ENCODE measurements around the gene CREB1.
"Not testable (repeated sequence)": the region's sequence is repeated elsewhere in the genome, so short reads cannot be mapped to it uniquely, and the experiment has no call there.

Gene CREB1

DNA sequence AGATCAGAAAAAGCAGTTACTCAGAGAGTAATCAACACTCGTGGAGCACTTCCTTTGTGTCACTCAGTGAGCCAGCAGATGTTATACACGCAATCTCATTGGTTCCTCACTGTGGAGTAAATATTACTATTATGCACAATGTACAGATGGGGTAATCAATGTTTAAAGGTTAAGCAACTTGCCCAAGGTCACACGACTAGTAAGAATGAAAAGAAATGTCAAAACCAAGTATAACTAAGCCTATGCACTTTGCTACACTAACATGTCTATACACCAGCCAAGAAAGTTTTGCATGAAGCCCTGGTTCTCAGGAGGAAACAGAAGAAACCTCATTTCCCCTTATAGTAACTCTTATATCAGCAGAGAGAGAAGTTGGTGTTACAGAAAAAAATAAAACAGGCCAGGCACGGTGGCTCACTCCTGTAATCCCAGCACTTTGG is 90.0 kb downstream of the CREB1 start:
- peak; percentile 23 for DNase-seq

DNA sequence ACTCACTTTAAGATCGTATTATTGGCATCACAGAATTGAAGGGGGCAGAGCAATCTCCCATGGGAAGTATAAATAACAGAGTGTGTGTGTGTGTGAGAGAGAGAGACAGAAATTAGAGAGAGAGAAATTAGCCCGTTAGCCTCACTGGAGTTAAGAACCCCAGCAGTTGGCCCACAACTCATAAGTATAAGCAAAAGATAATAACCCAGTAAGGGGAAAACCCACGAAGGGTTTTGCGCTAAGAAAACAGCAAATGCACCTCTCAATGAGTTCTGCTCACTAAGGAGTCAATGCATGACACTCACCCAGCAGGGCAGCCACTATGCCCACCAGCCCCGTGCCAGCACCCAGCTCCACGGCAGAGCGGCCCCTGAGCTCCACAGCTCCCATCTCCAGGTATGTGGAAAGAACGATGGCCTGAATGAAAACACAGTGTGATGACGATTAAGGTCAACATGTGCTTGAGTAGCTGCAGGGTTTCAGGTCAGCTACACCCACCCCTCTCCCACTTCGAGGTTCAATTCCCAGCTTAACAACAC is 91.8 kb downstream of the CREB1 start:
- no peak for DNase-seq

- peak; percentile 70 for DNase-seq
Measured at GRCh38 chr2:207624185-207625013, 94.6 kb downstream of the CREB1 start.

DNA sequence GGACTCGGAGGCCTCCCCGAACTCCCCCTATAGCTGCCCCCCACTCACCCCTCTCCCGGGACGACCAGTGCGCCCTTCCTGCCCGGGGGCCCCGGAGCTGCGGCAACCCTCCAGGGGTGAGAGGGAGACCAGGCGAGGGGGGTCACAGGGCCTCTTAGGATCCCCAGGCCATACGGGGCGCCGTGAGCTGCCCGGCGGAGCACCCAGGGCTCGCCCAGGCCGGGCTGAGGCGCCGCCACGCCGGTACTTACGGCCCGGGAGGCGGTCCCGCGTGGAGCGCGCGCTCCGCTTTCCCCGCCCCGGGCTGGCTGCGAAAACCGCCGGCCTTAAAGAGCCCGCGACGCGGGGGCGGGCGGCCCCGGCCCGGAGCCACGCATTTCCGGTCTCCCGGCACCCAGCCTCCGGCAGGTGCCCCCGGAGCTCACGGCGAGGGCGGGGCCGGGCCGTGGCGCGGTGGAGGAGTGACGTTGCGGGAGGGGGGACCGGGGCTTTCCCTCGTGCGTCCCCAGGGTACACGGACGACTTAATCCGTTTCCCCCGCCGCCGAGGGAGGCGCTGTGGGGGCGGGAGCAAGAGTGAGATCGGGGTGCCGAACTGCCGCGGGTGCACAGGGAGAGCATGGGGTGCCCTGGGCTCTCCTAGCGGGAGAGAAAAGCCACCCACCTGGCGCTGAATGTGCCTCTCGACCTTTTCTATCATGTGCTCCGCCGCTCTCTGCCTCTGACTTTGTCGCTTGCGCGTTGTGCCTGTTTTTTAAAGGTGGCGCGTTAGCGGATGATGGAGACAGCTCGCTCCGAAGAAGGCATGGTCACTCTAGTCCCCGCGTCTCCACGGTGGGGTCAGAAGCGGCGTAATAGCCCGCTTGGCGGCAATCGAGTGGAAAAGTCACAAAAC is 95.5 kb downstream of the CREB1 start, which contains the start of gene METTL21A:
Gene METTL21A, minus strand, starts transcription at position 381 of the 894 bp plus-strand sequence. CDS start 1,019 bp downstream, outside the sequence.
- peak; percentile 88 for DNase-seq

- no peak for DNase-seq
Measured at GRCh38 chr2:207629553-207629952, 99.8 kb downstream of the CREB1 start.

DNA sequence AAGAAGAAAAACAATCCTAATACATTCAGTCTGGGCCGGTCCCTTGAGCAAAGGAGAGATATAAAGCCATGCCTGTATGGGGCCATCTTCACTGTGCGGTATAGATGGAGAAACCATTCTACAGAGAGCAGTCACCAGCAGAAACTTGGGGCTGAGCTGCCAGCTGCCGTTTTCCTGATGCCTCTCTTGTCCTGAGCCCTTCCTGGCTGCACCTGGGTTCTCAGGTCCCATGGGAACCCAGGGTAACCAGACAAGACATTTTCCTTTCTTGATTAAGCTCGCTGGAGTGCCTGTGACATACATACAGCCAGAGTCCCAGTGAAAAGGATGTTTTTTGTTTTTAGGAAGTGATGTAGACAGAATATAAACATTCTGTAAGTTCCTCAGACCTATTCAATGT is 100.7 kb downstream of the CREB1 start:
- DNase-seq = no peak

- peak; percentile 66 for DNase-seq
Measured at GRCh38 chr2:207632575-207633493, 103.1 kb downstream of the CREB1 start.

- no peak for DNase-seq
Measured at GRCh38 chr2:207633686-207634085, 103.9 kb downstream of the CREB1 start.

- no peak for DNase-seq
Measured at GRCh38 chr2:207635468-207636200, 105.9 kb downstream of the CREB1 start.

GRCh38 chr2:207639288-207639687 is 109.5 kb downstream of the CREB1 start:
- DNase-seq = not testable (repeated sequence)

DNA sequence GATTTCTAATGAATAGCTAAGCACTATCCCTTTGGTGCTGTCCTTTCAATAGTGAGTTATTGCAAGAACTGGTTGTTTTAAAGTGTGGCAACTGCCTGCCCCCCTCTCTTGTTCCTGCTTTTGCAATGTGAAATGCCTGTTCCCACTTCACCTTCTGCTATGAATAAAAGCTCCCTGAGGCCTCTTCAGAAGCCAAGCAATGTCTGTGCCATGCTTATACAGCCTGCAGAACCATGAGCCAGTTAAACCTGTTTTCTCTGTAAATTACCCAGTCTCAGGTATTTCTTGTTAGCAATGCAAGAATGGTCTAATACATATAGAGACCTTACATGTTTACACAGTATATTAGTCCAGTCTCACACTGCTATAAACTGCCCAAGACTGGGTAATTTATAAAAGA is 110.4 kb downstream of the CREB1 start:
- DNase-seq = no peak

- no peak for DNase-seq
Measured at GRCh38 chr2:207640661-207641060, 110.9 kb downstream of the CREB1 start.

DNA sequence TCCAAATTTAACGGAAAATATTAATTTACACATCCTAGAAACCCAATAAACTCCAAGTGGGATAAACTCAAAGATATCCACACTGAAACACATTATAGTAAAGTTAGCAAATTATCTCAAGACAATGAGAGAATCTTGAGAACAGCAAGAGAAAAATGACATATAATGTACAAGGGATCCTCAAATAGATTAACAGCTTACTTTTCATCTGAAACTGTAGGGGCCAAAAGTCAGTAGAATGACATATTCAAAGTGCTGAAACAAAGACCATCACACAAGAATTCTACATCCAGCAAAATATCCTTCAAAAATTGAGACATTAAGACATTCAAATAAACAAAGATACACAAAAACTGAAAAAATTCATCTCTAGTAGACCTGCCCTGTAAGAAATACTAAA is 114.1 kb downstream of the CREB1 start:
- no peak for DNase-seq

DNA sequence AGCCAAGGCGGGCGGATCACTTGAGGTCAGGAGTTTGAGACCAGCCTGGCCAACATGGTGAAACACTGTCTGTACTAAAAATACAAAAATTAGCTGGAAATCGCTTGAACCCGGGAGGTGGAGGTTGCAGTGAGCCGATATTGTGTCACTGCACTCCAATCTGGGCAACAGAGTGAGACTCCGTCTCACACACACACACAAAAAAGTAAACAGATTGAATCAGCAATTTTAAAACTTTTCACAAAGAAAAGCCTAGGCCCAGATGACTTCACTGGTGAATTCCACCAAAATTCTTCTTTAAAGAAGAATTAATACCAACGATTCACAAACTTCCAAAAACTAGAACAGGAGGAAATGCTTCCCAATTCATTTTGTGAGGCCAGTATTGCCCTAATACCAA is 116.8 kb downstream of the CREB1 start:
- not testable (repeated sequence) for DNase-seq

Measured in HCEC 1CT (cell line).